ENCODE data around the gene CLIP2. TPM values are rescaled to one million over a fixed set of nuclear protein-coding genes. Genes with fewer than 3 reads are reported as not detected.
"Not testable (repeated sequence)": the region's sequence is repeated elsewhere in the genome, so short reads cannot be mapped to it uniquely, and the experiment has no call there.

The CLIP2 gene
- total RNA-seq, 1 donor from 2014 or later: 42.0 TPM

GRCh38 chr7:74338366-74339108 lies 49.3 kb downstream of the CLIP2 start:
- H3K4me1 Mint-ChIP-seq (ENCODE audit: low read depth): no peaks in the 10 kb centered on the region
- no peaks in the 10 kb centered on the region for H3K9me3 Mint-ChIP-seq (ENCODE audit: low read depth)
- no peak overlapping the region for H3K27ac Mint-ChIP-seq
- peaks cover 7% of the 10 kb centered on the region for H3K36me3 Mint-ChIP-seq (ENCODE audit: insufficient read depth)
- no peak overlapping the region for H3K4me3 Mint-ChIP-seq (ENCODE audit: low read depth)
- no peaks in the 10 kb centered on the region for H3K27me3 Mint-ChIP-seq
- no peak for DNase-seq (ENCODE audit: low spot score, unreplicated experiment)
- TF ChIP-seq CTCF (IDR thresholded peaks at IDR 0.05; ENCODE audit: unreplicated experiment): no peak

GRCh38 chr7:74339648-74340047 lies 50.4 kb downstream of the CLIP2 start:
- H3K4me3 Mint-ChIP-seq (ENCODE audit: low read depth); H3K4me1 Mint-ChIP-seq (ENCODE audit: low read depth): not testable (repeated sequence)

GRCh38 chr7:74343281-74344131 lies 54.3 kb downstream of the CLIP2 start:
- H3K4me3 Mint-ChIP-seq (ENCODE audit: low read depth): no peak overlapping the region

More at GRCh38 chr7:74339648-74340047, 50.4 kb downstream of the CLIP2 start:
- DNase-seq (ENCODE audit: low spot score, unreplicated experiment); H3K9me3 Mint-ChIP-seq (ENCODE audit: low read depth); H3K27me3 Mint-ChIP-seq; H3K36me3 Mint-ChIP-seq (ENCODE audit: insufficient read depth); H3K27ac Mint-ChIP-seq: not testable (repeated sequence)

GRCh38 chr7:74344132-74344496 lies 54.9 kb downstream of the CLIP2 start:
- Mint-ChIP-seq H3K4me1 (ENCODE audit: low read depth) (no peaks in the 10 kb centered on the region), H3K27ac (no peak overlapping the region), H3K27me3 (no peaks in the 10 kb centered on the region), H3K4me3 (ENCODE audit: low read depth) (no peak overlapping the region), H3K36me3 (ENCODE audit: insufficient read depth) (peaks cover 9% of the 10 kb centered on the region), H3K9me3 (ENCODE audit: low read depth) (no peaks in the 10 kb centered on the region)
- TF ChIP-seq CTCF (IDR thresholded peaks at IDR 0.05; ENCODE audit: unreplicated experiment): no peak
- DNase-seq (ENCODE audit: low spot score, unreplicated experiment): no peak

More at GRCh38 chr7:74343281-74344131, 54.3 kb downstream of the CLIP2 start:
- peaks cover 9% of the 10 kb centered on the region for H3K36me3 Mint-ChIP-seq (ENCODE audit: insufficient read depth)
- H3K9me3 Mint-ChIP-seq (ENCODE audit: low read depth): no peaks in the 10 kb centered on the region
- DNase-seq (ENCODE audit: low spot score, unreplicated experiment): no peak
- TF ChIP-seq CTCF (IDR thresholded peaks at IDR 0.05; ENCODE audit: unreplicated experiment): no peak
- H3K27ac Mint-ChIP-seq: no peak overlapping the region
- H3K4me1 Mint-ChIP-seq (ENCODE audit: low read depth): no peaks in the 10 kb centered on the region
- no peaks in the 10 kb centered on the region for H3K27me3 Mint-ChIP-seq

GRCh38 chr7:74344786-74345185 lies 55.6 kb downstream of the CLIP2 start:
- H3K4me1 Mint-ChIP-seq (ENCODE audit: low read depth): no peaks in the 10 kb centered on the region
- peaks cover 9% of the 10 kb centered on the region for H3K36me3 Mint-ChIP-seq (ENCODE audit: insufficient read depth)
- no peak for TF ChIP-seq CTCF (IDR thresholded peaks at IDR 0.05; ENCODE audit: unreplicated experiment)
- no peaks in the 10 kb centered on the region for H3K27me3 Mint-ChIP-seq
- H3K9me3 Mint-ChIP-seq (ENCODE audit: low read depth): no peaks in the 10 kb centered on the region
- no peak for DNase-seq (ENCODE audit: low spot score, unreplicated experiment)
- H3K27ac Mint-ChIP-seq: no peak overlapping the region
- H3K4me3 Mint-ChIP-seq (ENCODE audit: low read depth): no peak overlapping the region
